Measurements from ENCODE around the gene TMEM151B.

The TMEM151B gene

DNA sequence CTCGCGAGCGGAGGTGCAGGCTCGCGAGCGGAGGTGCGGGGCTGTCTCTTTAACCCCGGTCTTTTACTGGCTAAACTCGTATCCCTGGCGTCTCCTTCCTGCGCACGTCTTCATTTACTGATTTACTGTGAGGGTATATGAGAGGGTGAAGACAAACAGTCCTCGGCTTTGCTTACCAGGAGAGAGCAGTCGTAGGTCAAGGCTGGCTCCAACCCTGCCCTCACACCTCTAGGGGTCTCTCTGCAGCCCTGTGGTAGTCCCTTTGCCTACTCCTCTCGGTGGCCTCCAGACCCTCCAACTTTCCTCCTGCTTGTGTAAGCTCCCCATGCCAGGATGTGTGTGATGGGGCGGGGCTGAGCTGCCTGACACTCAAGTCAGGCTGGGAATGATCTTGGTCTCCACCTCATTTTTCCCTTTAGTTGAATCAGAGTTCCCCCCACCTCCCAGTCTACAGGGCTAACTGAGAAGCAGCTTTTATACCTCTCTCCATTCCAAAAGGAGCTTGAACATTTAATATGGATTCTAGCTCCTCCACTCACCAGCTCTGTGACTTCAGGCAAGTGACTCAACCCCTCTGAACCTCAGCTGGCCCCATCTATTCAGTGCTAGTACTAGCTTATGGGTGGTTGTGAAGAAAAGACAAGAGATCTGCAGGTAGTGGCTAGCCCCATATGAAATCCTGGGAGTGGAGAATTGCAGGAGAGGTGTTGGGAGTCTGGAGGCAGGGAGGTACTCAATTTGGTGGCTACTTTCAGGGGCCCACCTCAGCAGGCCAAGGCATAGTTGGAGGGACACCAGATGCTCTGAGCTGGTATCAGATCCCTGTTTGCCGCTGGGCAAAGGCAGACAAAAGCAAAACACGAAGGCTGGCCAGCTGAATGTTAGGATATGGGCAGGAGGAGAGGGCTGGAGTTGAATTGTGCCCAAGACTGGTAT, 46.0 kb upstream of the TMEM151B start:
- TF ChIP-seq, protein P1, sequence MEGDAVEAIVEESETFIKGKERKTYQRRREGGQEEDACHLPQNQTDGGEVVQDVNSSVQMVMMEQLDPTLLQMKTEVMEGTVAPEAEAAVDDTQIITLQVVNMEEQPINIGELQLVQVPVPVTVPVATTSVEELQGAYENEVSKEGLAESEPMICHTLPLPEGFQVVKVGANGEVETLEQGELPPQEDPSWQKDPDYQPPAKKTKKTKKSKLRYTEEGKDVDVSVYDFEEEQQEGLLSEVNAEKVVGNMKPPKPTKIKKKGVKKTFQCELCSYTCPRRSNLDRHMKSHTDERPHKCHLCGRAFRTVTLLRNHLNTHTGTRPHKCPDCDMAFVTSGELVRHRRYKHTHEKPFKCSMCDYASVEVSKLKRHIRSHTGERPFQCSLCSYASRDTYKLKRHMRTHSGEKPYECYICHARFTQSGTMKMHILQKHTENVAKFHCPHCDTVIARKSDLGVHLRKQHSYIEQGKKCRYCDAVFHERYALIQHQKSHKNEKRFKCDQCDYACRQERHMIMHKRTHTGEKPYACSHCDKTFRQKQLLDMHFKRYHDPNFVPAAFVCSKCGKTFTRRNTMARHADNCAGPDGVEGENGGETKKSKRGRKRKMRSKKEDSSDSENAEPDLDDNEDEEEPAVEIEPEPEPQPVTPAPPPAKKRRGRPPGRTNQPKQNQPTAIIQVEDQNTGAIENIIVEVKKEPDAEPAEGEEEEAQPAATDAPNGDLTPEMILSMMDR (IDR thresholded peaks at IDR 0.05; ENCODE audit: low read length, missing control alignments) = no peak
- H3K4me3 ChIP-seq (replicated peaks; ENCODE audit: low read depth, low read length) = peak overlapping the region; percentile 52
- DNase-seq (ENCODE audit: low read depth) = no peak

DNA sequence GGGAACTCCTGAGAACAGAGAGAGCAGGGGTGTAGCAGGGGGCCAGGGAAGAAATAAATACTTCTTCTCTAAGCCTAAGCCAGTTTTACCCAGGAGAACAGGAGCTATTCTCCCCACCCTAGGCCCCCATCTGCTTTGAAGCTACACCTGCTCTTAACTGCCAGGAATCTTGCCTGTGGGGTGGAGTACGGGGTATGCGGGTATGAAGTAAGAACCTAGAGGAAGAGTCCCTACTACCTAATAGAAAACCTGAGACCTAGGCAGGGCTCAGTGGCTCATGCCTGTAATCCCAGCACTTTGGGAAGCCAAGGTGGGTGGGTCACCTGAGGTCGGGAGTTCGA, 45.3 kb upstream of the TMEM151B start:
- TF ChIP-seq, protein P1 (IDR thresholded peaks at IDR 0.05; ENCODE audit: low read length, missing control alignments) = no peak
- DNase-seq (ENCODE audit: low read depth) = no peak
- H3K4me3 ChIP-seq (replicated peaks; ENCODE audit: low read depth, low read length) = no peak overlapping the region

DNA sequence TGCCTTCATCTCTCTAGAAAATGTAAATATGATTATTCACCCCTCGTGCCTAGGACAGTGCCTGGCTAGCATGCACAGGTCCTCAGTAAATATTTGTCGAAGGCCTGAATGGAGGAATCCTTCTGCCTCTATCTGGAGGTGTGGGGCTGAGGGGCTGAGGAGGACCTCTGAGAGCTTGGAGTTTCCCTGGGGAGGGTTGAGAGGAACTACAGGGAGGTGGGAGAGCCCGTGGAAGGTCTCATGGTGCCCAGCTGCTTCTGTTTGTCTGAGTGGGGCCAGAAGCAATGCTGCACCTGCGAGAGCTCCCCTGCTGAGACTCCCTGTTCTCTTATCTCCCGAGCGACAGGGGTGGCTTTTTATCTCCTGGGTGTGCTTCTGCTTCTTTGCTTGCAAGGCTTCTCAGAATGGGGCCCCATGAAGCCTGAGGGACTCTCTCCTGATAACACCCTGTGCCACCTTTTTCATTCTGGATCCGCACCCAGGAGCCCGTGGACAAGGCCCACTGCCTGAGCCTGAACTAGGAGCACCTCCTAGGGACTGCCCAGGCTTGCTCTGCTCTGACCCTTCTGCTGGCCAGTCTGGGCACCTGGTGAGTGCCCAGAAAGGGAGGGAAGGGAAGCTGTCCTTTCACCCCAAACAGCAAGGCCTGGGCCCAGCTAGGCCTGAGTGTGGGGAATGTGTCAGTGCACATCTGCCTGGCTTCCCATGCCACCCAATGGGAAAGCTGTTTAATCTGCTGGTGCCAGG, 44.5 kb upstream of the TMEM151B start:
- TF ChIP-seq, protein P1 (IDR thresholded peaks at IDR 0.05; ENCODE audit: low read length, missing control alignments) = no peak
- no peak overlapping the region for H3K4me3 ChIP-seq (replicated peaks; ENCODE audit: low read depth, low read length)
- no peak for DNase-seq (ENCODE audit: low read depth)

DNA sequence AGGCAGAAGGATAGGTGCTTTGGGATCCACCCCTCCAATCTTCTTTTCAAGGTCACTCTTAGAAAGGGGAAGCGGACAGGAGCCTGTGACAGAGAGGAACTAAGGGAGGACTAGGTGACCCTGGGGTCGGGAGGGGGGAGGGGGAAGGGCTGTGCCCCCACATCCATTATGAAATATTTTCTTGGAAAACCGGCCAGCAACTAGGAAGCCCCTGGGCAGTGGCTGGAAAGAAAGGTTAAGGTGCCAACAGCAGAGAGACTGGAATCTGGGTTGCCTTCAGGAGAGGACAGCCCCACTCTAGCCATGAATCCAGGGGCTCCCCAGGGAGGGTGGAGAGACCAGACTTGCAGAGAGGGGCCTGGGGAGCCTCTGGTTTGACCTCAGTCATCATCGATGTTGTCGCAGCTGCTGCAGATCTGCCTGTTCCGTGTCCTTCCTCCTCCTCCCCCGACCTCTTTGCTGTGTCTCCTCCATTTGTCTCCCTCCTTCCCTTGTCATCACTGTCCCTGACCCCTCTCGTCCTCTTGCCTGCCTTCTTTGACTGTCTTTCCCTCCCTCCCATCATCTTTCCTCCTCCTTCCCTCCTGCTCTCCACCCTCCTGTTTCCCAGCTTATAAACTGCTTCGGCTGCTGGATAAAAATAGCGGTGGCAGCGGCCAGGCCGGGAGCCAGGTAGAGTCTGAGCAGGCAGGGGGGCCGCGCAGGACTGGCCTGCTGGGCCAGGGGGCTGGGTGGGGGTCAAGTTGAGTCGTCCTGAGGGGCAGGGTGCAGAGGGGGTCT, 43.7 kb upstream of the TMEM151B start:
- DNase-seq (ENCODE audit: low read depth) = no peak
- TF ChIP-seq, protein P1 (IDR thresholded peaks at IDR 0.05; ENCODE audit: low read length, missing control alignments) = no peak
- no peak overlapping the region for H3K4me3 ChIP-seq (replicated peaks; ENCODE audit: low read depth, low read length)

DNA sequence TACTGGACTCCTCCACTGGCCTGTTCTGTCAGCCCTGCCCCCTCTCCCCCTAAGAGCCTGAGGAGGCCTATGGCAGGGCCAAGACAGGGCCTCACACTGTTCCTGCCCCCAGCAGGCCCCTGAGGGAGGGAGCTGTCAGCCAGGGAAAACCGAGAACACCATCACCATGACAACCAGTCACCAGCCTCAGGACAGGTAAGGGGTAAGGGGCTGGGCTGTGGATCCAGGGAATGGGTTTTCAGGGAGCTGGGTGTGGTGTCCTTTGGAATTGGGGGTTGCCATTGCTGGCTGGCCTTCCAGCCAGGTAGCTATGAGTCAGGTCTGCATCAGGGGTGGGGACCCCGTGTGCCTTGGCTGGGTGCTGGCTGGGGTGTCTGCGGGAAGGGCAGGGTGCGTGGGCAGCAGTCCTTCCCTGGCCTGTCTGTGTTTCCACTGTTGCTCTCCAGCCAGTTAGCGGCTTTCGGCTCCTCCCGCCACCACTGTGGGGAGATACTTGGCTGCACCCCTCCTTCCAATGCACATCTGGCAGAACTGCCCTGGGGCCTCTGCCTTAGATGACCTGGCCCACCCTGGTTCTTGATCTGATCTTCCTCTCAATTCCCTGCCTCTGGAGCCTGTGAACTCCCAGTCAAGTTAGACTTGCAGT, 43.0 kb upstream of the TMEM151B start:
- TF ChIP-seq, protein P1 (IDR thresholded peaks at IDR 0.05; ENCODE audit: low read length, missing control alignments) = no peak
- H3K4me3 ChIP-seq (replicated peaks; ENCODE audit: low read depth, low read length) = no peak overlapping the region

DNA sequence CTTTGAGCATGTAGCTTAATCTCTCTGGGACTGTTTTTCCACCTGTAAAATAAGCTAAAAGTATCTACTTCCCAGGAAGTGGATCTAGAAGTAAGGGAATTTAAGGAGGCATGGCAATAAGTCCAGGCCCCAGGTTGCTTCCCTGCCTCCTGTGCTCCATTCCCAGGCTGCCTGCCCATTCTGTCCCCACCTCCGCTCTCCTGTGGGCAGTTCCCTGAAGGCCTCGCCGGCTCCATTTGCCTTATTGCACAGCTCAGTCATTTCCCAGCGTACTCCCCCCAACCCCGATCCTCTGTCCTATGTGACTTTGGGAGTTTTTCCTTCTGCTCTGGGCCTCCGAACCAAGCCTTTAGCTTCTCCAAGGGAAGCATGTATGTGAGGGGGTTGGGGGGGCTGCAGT, 42.2 kb upstream of the TMEM151B start:
- TF ChIP-seq, protein P1 (IDR thresholded peaks at IDR 0.05; ENCODE audit: low read length, missing control alignments) = no peak
- H3K4me3 ChIP-seq (replicated peaks; ENCODE audit: low read depth, low read length) = no peak overlapping the region
- DNase-seq (ENCODE audit: low read depth) = no peak

More for the DNA sequence above, 43.0 kb upstream of the TMEM151B start:
- DNase-seq (ENCODE audit: low read depth) = no peak
